K562 (cell line): Measurements from ENCODE around the gene TIMM10. TPM values are rescaled to one million over a fixed set of nuclear protein-coding genes. Genes with fewer than 3 reads are reported as not detected.

ENCODE experiments used
- ELF4 ChIP-seq: fragments of 450-650 bp; formaldehyde crosslinking; IDR thresholded peaks from 2 replicates; pipeline ENCODE4 v1.4.0; 2022; ENCODE audit warnings: missing genetic modification characterization
- HDAC1 ChIP-seq, 2 experiments: fragments of 450-650 bp; IDR thresholded peaks; 2 replicates each; pipeline ENCODE4 v1.6.1; 2016 to 2017; ENCODE audit warnings: inconsistent platforms in 1 of 2, mild to moderate bottlenecking in 1 of 2, moderate library complexity in 1 of 2
- MCM3 ChIP-seq: fragments of 450-650 bp; IDR thresholded peaks from 2 replicates; pipeline ENCODE4 v1.6.1; 2016
- MGA ChIP-seq: fragments of 450-650 bp; IDR thresholded peaks from 2 replicates; pipeline ENCODE4 v1.6.1; 2016; ENCODE audit warnings: mild to moderate bottlenecking, moderate library complexity
- MIER1 ChIP-seq: fragments of 450-650 bp; IDR thresholded peaks from 2 replicates; pipeline ENCODE4 v1.6.1; 2016; ENCODE audit warnings: antibody characterized with exemption, mild to moderate bottlenecking, low read depth
- MTA1 ChIP-seq: fragments of 450-650 bp; IDR thresholded peaks from 2 replicates; pipeline ENCODE4 v1.6.1; 2017; ENCODE audit warnings: borderline replicate concordance
- NR2C2 ChIP-seq, 2 experiments: fragments of 200-800 bp in 1 of 2; sonication (Bioruptor generic) in 1 of 2; sonication (generic) in 1 of 2; formaldehyde crosslinking in 1 of 2; IDR thresholded peaks; 2 replicates each; pipeline versions ENCODE4 v1.6.1 to v1.8.0; 2016 to 2022; ENCODE audit warnings: mild to moderate bottlenecking in 1 of 2, missing compliant biosample characterization in 1 of 2, missing genetic modification characterization in 1 of 2, missing genetic modification reagents in 1 of 2
- PBX2 ChIP-seq, 2 experiments: IDR thresholded peaks in 1 of 2; conservative IDR thresholded peaks in 1 of 2; 2 replicates each; pipeline ENCODE4 v1.6.1; 2016; ENCODE audit warnings: low read depth in 2 of 2, mild to moderate bottlenecking in 1 of 2, missing compliant biosample characterization in 1 of 2, missing genetic modification characterization in 1 of 2, moderate library complexity in 1 of 2
- PKNOX1 ChIP-seq: fragments of 450-650 bp; IDR thresholded peaks from 2 replicates; pipeline ENCODE4 v1.6.1; 2016
- SMARCE1 ChIP-seq: fragments of 450-650 bp; IDR thresholded peaks from 2 replicates; pipeline ENCODE4 v1.7.1; 2016; ENCODE audit warnings: mild to moderate bottlenecking
- polyA plus RNA-seq, 8 experiments: library from polyadenylated mRNA; depleted of rRNA in 4 of 8; stranded (reverse) in 5 of 8; unstranded in 3 of 8; fragments of >200 nt; fragmentation: Nextera tagmentation in 2 of 8; fragmentation: Illumina TruSeq in 1 of 8; extraction: Ambion mirVana in 2 of 8; extraction: Trizol in 1 of 8; gene quantifications; 2 replicates each; pipeline versions ENCODE4 v1.2.1 to v1.2.3, GENCODE V29; 2011 to 2014; ENCODE audit warnings: inconsistent platforms in 1 of 8, missing spikeins in 1 of 8
- total RNA-seq, 7 experiments: library from RNA; depleted of rRNA in 6 of 7; stranded (reverse); fragments of >200 nt in 6 of 7; fragmentation: Illumina TruSeq in 2 of 7; extraction: Trizol in 2 of 7; gene quantifications; 2 replicates each; pipeline versions ENCODE4 v1.2.1 to v1.2.3, GENCODE V29; 2011 to 2021; ENCODE audit warnings: low replicate concordance in 1 of 7

Gene TIMM10
- total and polyA plus RNA-seq, 9 of the 15 experiments (the other 6 are each of a cell fraction or from before 2014, with no cell fraction given) = 109 to 553 (median 172) TPM

- TF ChIP-seq MGA (peak; percentile 62), HDAC1 (IDR thresholded peaks at IDR 0.05) (peak in 1 of 2 experiments; percentile 61; a peak in 1 of 4 replicates), MTA1 (0 out of 2 replicates have a peak, but pooled peaks have one; percentile 18), PKNOX1 (peak; percentile 43; the same call in 1 of the 2 replicates), NR2C2 (CRISPR knock-in tag; IDR thresholded peaks at IDR 0.05) (no peak), NR2C2 (tag; IDR thresholded peaks at IDR 0.05) (peak; percentile 64), ELF4 (CRISPR knock-in tag) (0 out of 2 replicates have a peak, but pooled peaks have one; percentile 15), SMARCE1 (0 out of 2 replicates have a peak, but pooled peaks have one; percentile 22), MIER1 (0 out of 2 replicates have a peak, but pooled peaks have one; percentile 40), PBX2 (CRISPR knock-in tag; IDR thresholded peaks at IDR 0.05; ENCODE audit: low read depth) (no peak), PBX2 (tag; conservative IDR thresholded peaks at IDR 0.05; ENCODE audit: low read depth) (peak; percentile 67), MCM3 (no peak)
These were observed 30.5 kb downstream of the TIMM10 start (continued) for GRCh38 chr11:57499983-57500461.
